GM21381 (cell line): ENCODE measurements around the gene NAPEPLD.
"Not testable (repeated sequence)": the region's sequence is repeated elsewhere in the genome, so short reads cannot be mapped to it uniquely, and the experiment has no call there.

Source experiments
- ATAC-seq: cut with Tn5 transposase; IDR thresholded peaks from one replicate; pipeline ENCODE4 v1.9.1; 2021; ENCODE audit warnings: mild to moderate bottlenecking, moderate library complexity; ENCODE audit not compliant: unreplicated experiment

The NAPEPLD gene

DNA sequence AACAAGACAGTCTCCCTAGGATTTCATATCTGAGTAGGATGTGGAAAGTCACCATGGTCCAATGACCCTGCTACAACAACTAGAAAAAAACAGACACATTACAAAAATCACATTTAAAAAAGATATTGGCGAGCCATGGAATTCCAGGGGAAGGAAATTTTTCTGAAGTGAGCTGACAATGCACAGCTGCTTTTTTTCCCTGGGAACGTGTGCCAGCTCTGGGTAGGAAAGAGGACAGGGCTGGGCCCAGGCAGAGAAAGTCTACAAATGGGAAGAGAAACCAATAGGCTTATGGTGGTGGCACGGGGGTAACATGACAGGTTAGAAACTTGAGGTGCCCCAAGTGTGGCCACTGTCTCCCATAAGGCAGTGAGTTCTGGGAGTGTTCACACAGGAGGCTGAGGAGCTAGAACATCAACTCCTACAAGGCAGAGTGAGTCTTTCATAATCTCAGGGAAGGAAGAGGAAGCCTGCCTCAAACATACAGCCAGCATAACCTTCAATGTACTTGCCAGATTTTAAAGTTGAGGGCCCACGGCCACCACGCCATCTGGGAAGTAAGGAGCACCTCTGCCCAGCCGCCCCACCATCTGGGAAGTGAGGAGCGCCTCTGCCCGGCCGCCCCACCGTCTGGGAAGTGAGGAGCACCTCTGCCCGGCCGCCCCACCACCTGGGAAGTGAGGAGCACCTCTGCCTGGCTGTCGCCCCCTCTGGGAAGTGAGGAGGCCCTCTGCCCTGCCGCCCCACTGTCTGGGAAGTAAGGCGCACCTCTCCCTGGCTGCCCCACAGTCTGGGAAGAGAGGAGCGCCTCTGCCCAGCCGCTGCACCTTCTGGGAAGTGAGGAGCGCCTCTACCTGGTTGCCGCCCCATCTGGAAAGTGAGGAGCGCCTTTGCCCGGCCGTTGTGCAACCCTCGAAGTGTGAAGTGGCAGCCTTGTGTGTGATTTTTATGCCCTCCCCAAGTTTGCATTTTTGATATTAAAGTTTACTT, 80.2 kb downstream of the NAPEPLD start:
- no peak for ATAC-seq

DNA sequence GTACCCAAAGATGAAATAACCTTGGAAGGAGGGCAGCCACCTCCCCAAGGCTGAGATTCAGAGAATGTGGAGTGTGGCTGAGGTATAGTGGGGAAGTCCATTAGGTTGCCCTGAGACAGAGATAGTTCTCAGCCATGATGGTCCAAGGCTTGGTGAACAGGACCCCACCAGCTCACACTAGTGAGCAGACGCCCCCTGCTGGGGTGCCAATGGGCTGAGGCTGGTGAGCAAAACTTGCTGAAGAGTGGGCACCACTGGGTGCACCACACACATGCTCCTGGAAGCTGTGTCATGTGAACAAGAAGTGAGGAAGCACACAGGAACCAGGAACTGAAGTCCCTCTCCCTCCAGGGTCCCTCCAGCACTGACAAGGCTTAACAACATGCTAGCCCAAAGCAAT, 83.2 kb downstream of the NAPEPLD start:
- no peak for ATAC-seq

- ATAC-seq, result no peak
These were observed 85.0 kb downstream of the NAPEPLD start for GRCh38 chr7:103063895-103064294.

DNA sequence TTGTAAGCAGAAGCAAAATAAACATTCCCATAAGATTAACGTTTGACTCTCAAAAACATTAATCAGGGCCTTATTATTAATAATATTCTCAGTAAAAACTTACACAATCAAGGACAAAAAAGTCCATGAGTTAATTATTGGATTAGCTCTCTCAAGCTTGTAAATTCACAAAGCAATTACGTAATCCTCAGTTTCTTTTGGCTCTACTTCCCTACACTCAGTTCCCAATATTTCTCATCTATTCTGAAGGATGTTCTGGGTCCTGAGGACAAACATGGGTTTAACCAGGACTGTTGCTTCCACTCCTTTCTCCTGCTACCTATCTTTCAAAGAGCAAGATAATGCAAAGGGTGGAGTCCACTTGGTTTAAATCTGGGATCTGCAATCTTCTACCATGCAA, 89.4 kb downstream of the NAPEPLD start:
- ATAC-seq, result no peak

DNA sequence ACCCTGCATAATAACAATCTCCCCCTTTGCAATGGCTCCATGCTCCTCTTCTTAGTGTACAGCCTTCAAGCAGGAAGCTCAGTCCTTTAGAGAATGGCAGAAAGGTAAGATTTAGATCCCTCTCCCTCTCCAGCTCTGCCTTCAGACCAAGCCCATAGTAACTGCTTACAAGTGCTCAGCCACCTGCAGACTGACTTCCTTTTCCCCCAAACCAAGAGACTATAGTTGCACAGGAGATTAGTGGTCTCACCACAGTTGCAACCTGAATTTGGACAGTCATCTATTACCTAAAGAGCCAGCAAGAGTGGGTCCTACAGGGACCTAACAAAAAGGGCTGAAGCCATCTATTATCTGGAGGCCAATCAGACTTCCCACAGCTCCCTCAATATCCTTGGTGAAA, 90.8 kb downstream of the NAPEPLD start:
- ATAC-seq, result no peak

- not testable (repeated sequence) for ATAC-seq
These were observed 92.9 kb downstream of the NAPEPLD start for GRCh38 chr7:103056006-103056405.

- no peak for ATAC-seq
These were observed 97.4 kb downstream of the NAPEPLD start for GRCh38 chr7:103051519-103051918.
